B cell (primary cell): ENCODE results near the gene PRPS1. TPM values are rescaled to one million over a fixed set of nuclear protein-coding genes. Genes with fewer than 3 reads are reported as not detected.

Experiments
- ATAC-seq: fragments of 200-7000 bp; cut with Tn5 transposase; one replicate; pipeline ENCODE4 v1.10.0; 2021; ENCODE audit warnings: low read depth, mild to moderate bottlenecking, moderate number of reproducible peaks, moderate library complexity
- CTCF ChIA-PET: fragments of 350-600 bp; sonication (Branson Sonifier 250); formaldehyde crosslinking; loops from one replicate; lab custom pipeline; 2021; ENCODE audit warnings: antibody characterized with exemption, inconsistent platforms; lab: Charles Lee
- POLR2A ChIA-PET: fragments of 350-600 bp; sonication (Branson Sonifier 250); formaldehyde crosslinking; loops from one replicate; lab custom pipeline; 2021; ENCODE audit warnings: antibody characterized with exemption; lab: Charles Lee
- DNase-seq: peaks from one replicate; pipeline ENCODE4 v3.0.0; 2013
- H2AFZ ChIP-seq: 2 replicates; pipeline ENCODE4 v1.6.1; 2012; ENCODE audit warnings: mild to moderate bottlenecking, low read depth, low read length; ENCODE audit not compliant: insufficient read depth, poor library complexity, severe bottlenecking
- H3K27ac ChIP-seq, 2 donors: 1 replicate in 1 of 2; 2 replicates in 1 of 2; pipeline ENCODE4 v1.5.1; 2012 to 2013; ENCODE audit warnings: low read length in 2 of 2, mild to moderate bottlenecking in 2 of 2, moderate library complexity in 1 of 2
- H3K27me3 ChIP-seq, 4 experiments: fragments of 200-600 bp in 1 of 4; sonication (generic) in 1 of 4; replicated peaks in 1 of 4; 1 replicate in 2 of 4; 2 replicates in 2 of 4; pipeline versions ENCODE4 v1.6.1 to v1.7.0; 2013 to 2016; ENCODE audit warnings: low read length in 3 of 4, mild to moderate bottlenecking in 2 of 4, mixed read lengths in 1 of 4, moderate library complexity in 1 of 4; ENCODE audit not compliant: insufficient read depth in 4 of 4, control insufficient read depth in 3 of 4; ENCODE audit errors: control extremely low read depth in 1 of 4
- H3K36me3 ChIP-seq, 2 experiments: replicated peaks in 1 of 2; 1 replicate in 1 of 2; 2 replicates in 1 of 2; pipeline versions ENCODE4 v1.6.1 to v1.7.1; 2013; ENCODE audit warnings: low read length in 1 of 2; ENCODE audit not compliant: insufficient read depth in 2 of 2, control insufficient read depth in 1 of 2; ENCODE audit errors: control extremely low read depth in 1 of 2, extremely low read depth in 1 of 2
- H3K4me1 ChIP-seq, 2 donors: fragments of 200-600 bp in 1 of 2; sonication (generic) in 1 of 2; 1 replicate in 1 of 2; 2 replicates in 1 of 2; pipeline versions ENCODE4 v1.5.1 to v1.6.1; 2013 to 2017; ENCODE audit warnings: low read length in 2 of 2; ENCODE audit not compliant: control insufficient read depth in 2 of 2, insufficient read depth in 2 of 2
- H3K4me2 ChIP-seq: replicated peaks from 2 replicates; pipeline ENCODE3; 2012; ENCODE audit warnings: mild to moderate bottlenecking, low read depth, low read length; ENCODE audit not compliant: poor library complexity, severe bottlenecking
- H3K4me3 ChIP-seq, 5 experiments: fragments of 200-600 bp in 1 of 5; sonication (generic) in 1 of 5; 1 replicate in 3 of 5; 2 replicates in 2 of 5; pipeline versions ENCODE4 v1.5.1 to v1.7.0; 2011 to 2016; ENCODE audit warnings: low read length in 4 of 5, mild to moderate bottlenecking in 4 of 5, low read depth in 2 of 5, control low read depth in 1 of 5, moderate library complexity in 1 of 5; ENCODE audit not compliant: insufficient read depth in 1 of 5; ENCODE audit errors: control extremely low read depth in 1 of 5, extremely low read depth in 1 of 5
- H3K79me2 ChIP-seq: fragments of 200-600 bp; sonication (generic); one replicate; pipeline ENCODE4 v1.6.0; 2016; ENCODE audit warnings: low read length; ENCODE audit not compliant: control insufficient read depth, insufficient read depth
- H3K9ac ChIP-seq: fragments of 200-600 bp; sonication (generic); 2 replicates; pipeline ENCODE4 v1.6.1; 2017; ENCODE audit warnings: mild to moderate bottlenecking, low read length, moderate library complexity
- H3K9me3 ChIP-seq, 3 donors: one replicate each; pipeline versions ENCODE4 v1.6.1 to v1.7.1; 2013; ENCODE audit warnings: low read length in 2 of 3; ENCODE audit not compliant: control insufficient read depth in 2 of 3, insufficient read depth in 1 of 3; ENCODE audit errors: control extremely low read depth in 1 of 3
- H4K20me1 ChIP-seq: 2 replicates; pipeline ENCODE4 v1.6.0; 2012; ENCODE audit warnings: mild to moderate bottlenecking, low read length; ENCODE audit not compliant: insufficient read depth, control insufficient read depth, poor library complexity, severe bottlenecking
- H3K27ac Mint-ChIP-seq: one replicate; pipeline ENCODE4 v1.8.0; 2021; ENCODE audit warnings: mixed read lengths
- H3K27me3 Mint-ChIP-seq: one replicate; pipeline ENCODE4 v1.8.0; 2021; ENCODE audit warnings: mixed read lengths
- H3K4me1 Mint-ChIP-seq: one replicate; pipeline ENCODE4 v1.8.0; 2021; ENCODE audit warnings: mixed read lengths
- H3K4me3 Mint-ChIP-seq: one replicate; pipeline ENCODE4 v1.8.0; 2021; ENCODE audit warnings: mixed read lengths
- H3K9me3 Mint-ChIP-seq: one replicate; pipeline ENCODE4 v1.8.0; 2022; ENCODE audit warnings: mixed read lengths; ENCODE audit not compliant: insufficient read depth
- EZH2 ChIP-seq: IDR thresholded peaks from 2 replicates; pipeline ENCODE4 v1.6.1; 2012; ENCODE audit warnings: borderline replicate concordance, low read depth, mild to moderate bottlenecking, moderate library complexity, low read length; ENCODE audit not compliant: insufficient read depth, poor library complexity, severe bottlenecking
- WGBS: methylation state at CpG from one replicate; pipeline ENCODE4 v1.1.5; 2013; ENCODE audit warnings: missing lambda C conversion rate; ENCODE audit not compliant: insufficient coverage; 5-methylcytosine and 5-hydroxymethylcytosine counted together
- intact Hi-C: fragments of 100-400 bp; cut with micrococcal nuclease; formaldehyde crosslinking; loops from one replicate; pipeline ENCODE4 v1.10.0; 2022
- polyA plus RNA-seq: library from polyadenylated mRNA; depleted of rRNA; stranded (reverse); fragments of >200 nt; gene quantifications from 2 replicates; pipeline ENCODE4 v1.2.3, GENCODE V29; 2012
- total RNA-seq, 2 donors: library from RNA; stranded (reverse); fragments of 120-200 nt in 1 of 2; gene quantifications; 1 replicate in 1 of 2; 2 replicates in 1 of 2; pipeline versions ENCODE4 v1.2.3 to v1.2.4, GENCODE V29; 2013 to 2022
- TF ChIP-seq, protein P1 (sequence below): fragments of 200-600 bp; IDR thresholded peaks from one replicate; pipeline ENCODE4 v1.8.0; 2022; ENCODE audit warnings: antibody characterized with exemption, mild to moderate bottlenecking

PRPS1 gene
- total and polyA plus RNA-seq, 2 donors (not counting 1 experiment from before 2014, with no cell fraction given), result 42.2 to 52.1 TPM

DNA sequence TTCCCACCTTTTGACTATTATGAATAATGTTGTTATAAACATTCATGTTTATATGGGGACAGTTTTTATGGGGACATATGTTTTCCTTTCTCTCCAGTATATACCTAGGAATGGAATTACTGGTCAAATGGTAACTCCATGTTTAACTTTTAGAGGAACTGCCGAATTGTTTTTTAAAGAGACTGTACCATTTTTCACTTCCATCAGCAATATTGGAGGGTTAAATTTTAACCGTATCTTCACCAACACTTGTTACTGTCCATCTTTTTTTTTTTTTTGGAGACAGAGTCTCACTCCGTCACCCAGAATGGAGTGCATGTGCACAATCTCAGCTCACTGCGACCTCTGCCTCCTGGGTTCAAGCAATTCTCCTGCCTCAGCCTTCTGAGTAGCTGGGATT lies 46.4 kb upstream of the PRPS1 start:
- Histone ChIP-seq H3K27ac (no peak overlapping the region), H3K27me3 (no peaks in the 10 kb centered on the region), H2AFZ (no peak overlapping the region), H3K4me1 (no peaks in the 10 kb centered on the region), H3K9me3 (no peaks in the 10 kb centered on the region), H3K4me3 (no peak overlapping the region), H3K79me2 (no peaks in the 10 kb centered on the region), H3K36me3 (no peaks in the 10 kb centered on the region), H3K4me2 (no peak overlapping the region), H3K9ac (no peak overlapping the region), H4K20me1 (no peaks in the 10 kb centered on the region)
- Mint-ChIP-seq H3K4me3 (no peak overlapping the region), H3K27ac (no peak overlapping the region), H3K4me1 (no peaks in the 10 kb centered on the region), H3K9me3 (no peaks in the 10 kb centered on the region), H3K27me3 (no peaks in the 10 kb centered on the region)
- TF ChIP-seq, protein P1, sequence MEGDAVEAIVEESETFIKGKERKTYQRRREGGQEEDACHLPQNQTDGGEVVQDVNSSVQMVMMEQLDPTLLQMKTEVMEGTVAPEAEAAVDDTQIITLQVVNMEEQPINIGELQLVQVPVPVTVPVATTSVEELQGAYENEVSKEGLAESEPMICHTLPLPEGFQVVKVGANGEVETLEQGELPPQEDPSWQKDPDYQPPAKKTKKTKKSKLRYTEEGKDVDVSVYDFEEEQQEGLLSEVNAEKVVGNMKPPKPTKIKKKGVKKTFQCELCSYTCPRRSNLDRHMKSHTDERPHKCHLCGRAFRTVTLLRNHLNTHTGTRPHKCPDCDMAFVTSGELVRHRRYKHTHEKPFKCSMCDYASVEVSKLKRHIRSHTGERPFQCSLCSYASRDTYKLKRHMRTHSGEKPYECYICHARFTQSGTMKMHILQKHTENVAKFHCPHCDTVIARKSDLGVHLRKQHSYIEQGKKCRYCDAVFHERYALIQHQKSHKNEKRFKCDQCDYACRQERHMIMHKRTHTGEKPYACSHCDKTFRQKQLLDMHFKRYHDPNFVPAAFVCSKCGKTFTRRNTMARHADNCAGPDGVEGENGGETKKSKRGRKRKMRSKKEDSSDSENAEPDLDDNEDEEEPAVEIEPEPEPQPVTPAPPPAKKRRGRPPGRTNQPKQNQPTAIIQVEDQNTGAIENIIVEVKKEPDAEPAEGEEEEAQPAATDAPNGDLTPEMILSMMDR, result no peak
- TF ChIP-seq EZH2, result no peak
- ATAC-seq (no peak), DNase-seq (no peak)
- ChIA-PET CTCF (no interaction called here), POLR2A (no interaction called here)
- no CpG with 5 or more reads among the region's 4 CpGs for WGBS
- intact Hi-C loops, result no loop called here

DNA sequence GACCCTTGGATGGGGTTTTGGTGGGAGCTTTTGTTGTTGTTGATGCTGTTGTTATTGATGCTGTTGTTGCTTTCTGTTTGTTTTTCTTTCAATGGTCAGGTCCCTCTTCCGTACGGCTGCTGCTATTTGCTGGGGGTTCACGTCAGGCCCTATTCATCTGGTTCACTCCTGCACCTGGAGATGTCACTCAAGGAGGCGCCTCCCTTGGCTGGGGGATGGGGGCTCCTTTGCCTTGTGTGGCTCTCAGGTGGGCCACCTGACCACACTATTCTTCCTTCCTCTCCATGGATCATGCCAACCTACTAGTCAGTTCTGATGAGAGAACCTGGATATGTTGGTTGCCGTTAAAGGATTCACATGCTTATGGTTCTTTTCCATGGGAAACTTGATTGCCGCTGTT lies 39.1 kb upstream of the PRPS1 start:
- CTCF ChIA-PET, result no interaction called here
- H3K9me3 Mint-ChIP-seq, result no peaks in the 10 kb centered on the region
- Histone ChIP-seq H3K79me2 (no peaks in the 10 kb centered on the region), H3K27ac (no peak overlapping the region), H3K9me3 (no peaks in the 10 kb centered on the region), H3K4me3 (no peak overlapping the region), H4K20me1 (no peaks in the 10 kb centered on the region), H3K27me3 (no peaks in the 10 kb centered on the region), H3K9ac (no peak overlapping the region), H3K36me3 (no peaks in the 10 kb centered on the region), H3K4me2 (no peak overlapping the region), H2AFZ (no peak overlapping the region), H3K4me1 (no peaks in the 10 kb centered on the region)
- POLR2A ChIA-PET, result no interaction called here
- no peaks in the 10 kb centered on the region for H3K27me3 Mint-ChIP-seq
- WGBS, result no CpG with 5 or more reads among the region's 6 CpGs
- ATAC-seq (no peak), DNase-seq (no peak)
- no peaks in the 10 kb centered on the region for H3K4me1 Mint-ChIP-seq
- no peak overlapping the region for H3K27ac Mint-ChIP-seq
- H3K4me3 Mint-ChIP-seq, result no peak overlapping the region
- no peak for TF ChIP-seq EZH2
- TF ChIP-seq, protein P1, result no peak
- intact Hi-C loops, result no loop called here
